CD4-positive, CD25-positive, alpha-beta regulatory T cell (primary cell): ENCODE results near the gene CSNK1E. TPM values are rescaled to one million over a fixed set of nuclear protein-coding genes. Genes with fewer than 3 reads are reported as not detected.

Experiments
- ATAC-seq, 2 donors: fragments of 150-1000 bp; cut with Tn5 transposase; one replicate each; pipeline ENCODE4 v1.10.0; 2021; ENCODE audit warnings: low read depth in 2 of 2, moderate number of reproducible peaks in 2 of 2, moderate library complexity in 1 of 2
- DNase-seq, 3 donors: peaks; one replicate each; pipeline versions ENCODE4 v3.0.0 to v3.0.0-alpha.2; 2012 to 2022; ENCODE audit warnings: mixed read lengths in 1 of 3
- H3K27ac ChIP-seq: one replicate; pipeline ENCODE4 v1.7.0; 2013; ENCODE audit warnings: mild to moderate bottlenecking, low read length; ENCODE audit not compliant: insufficient read depth, poor library complexity, severe bottlenecking
- H3K27me3 ChIP-seq: one replicate; pipeline ENCODE4 v1.7.0; 2013; ENCODE audit warnings: low read length; ENCODE audit not compliant: control insufficient read depth, insufficient read depth
- H3K36me3 ChIP-seq: one replicate; pipeline ENCODE4 v1.7.0; 2013; ENCODE audit warnings: mild to moderate bottlenecking, low read length, moderate library complexity; ENCODE audit not compliant: control insufficient read depth, insufficient read depth
- H3K4me1 ChIP-seq: 2 replicates; pipeline ENCODE4 v1.7.0; 2013; ENCODE audit warnings: mild to moderate bottlenecking, low read length; ENCODE audit not compliant: insufficient read depth, control insufficient read depth, poor library complexity, severe bottlenecking
- H3K4me3 ChIP-seq: one replicate; pipeline ENCODE4 v1.7.0; 2013; ENCODE audit warnings: low read depth, mild to moderate bottlenecking, low read length, moderate library complexity
- H3K9me3 ChIP-seq, 2 experiments: 1 replicate in 1 of 2; 2 replicates in 1 of 2; pipeline ENCODE4 v1.7.0; 2013; ENCODE audit warnings: low read length in 2 of 2, mild to moderate bottlenecking in 1 of 2, moderate library complexity in 1 of 2; ENCODE audit not compliant: control insufficient read depth in 2 of 2
- H3K27ac Mint-ChIP-seq, 3 donors: one replicate each; pipeline ENCODE4 v1.8.0; 2020 to 2022; ENCODE audit warnings: mild to moderate bottlenecking in 3 of 3, mixed read lengths in 3 of 3, moderate library complexity in 2 of 3
- H3K27me3 Mint-ChIP-seq: one replicate; pipeline ENCODE4 v1.8.0; 2022; ENCODE audit warnings: mild to moderate bottlenecking, mixed read lengths
- H3K36me3 Mint-ChIP-seq: one replicate; pipeline ENCODE4 v1.8.0; 2020; ENCODE audit warnings: mixed read lengths
- H3K4me1 Mint-ChIP-seq, 4 donors: one replicate each; pipeline ENCODE4 v1.8.0; 2020 to 2022; ENCODE audit warnings: mixed read lengths in 4 of 4, mild to moderate bottlenecking in 1 of 4
- H3K4me3 Mint-ChIP-seq, 4 donors: one replicate each; pipeline ENCODE4 v1.8.0; 2020 to 2022; ENCODE audit warnings: mild to moderate bottlenecking in 4 of 4, mixed read lengths in 4 of 4, moderate library complexity in 3 of 4
- H3K9me3 Mint-ChIP-seq, 7 donors: one replicate each; pipeline ENCODE4 v1.8.0; 2020 to 2022; ENCODE audit warnings: mixed read lengths in 7 of 7, mild to moderate bottlenecking in 3 of 7, moderate library complexity in 2 of 7
- polyA plus RNA-seq, 4 donors: library from polyadenylated mRNA; unstranded; fragments of 300-500 nt; fragmentation: Illumina TruSeq; gene quantifications; one replicate each; pipeline ENCODE4 v1.2.3, GENCODE V29; 2021
- total RNA-seq: library from RNA; stranded (reverse); gene quantifications from one replicate; pipeline ENCODE4 v1.2.3, GENCODE V29; 2022

Gene CSNK1E
- total and polyA plus RNA-seq, 5 donors from 2014 or later: 7.4 to 154 (median 10.8) TPM

DNA sequence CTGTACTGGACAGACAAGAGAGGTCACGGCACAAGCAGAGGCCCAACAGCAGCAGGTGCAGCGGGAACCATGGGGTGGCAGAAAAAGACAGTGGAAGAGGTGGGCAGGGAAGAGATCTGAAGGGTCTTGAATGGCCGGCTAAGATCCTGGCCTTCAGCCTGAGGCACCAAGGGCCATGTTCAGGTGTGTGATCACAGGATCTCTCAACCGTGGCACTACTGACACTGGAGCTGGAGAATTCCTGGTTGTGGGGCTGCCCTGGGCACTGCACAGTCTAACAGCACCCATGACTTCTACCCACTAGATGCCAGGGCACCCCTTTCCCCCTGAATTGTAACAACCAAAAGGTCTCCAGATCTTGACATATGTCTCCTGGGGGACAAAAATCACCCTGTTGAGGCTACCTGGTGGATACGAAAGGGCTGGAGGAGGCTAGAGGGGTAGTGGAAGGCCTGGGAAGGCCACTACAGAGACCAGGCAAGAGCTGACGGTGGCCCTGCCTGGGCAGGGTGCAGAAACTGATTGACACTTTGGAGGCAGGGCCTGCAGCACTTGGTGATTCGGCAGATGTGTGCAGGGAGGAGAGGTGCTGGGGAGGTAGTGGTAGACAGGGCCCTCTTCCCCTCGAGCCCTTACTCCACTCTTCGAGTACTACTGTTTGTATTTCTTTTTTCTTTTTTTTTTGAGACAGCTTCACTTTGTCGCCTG, 8.3 kb downstream of the CSNK1E start:
- ATAC-seq (no peak), DNase-seq (no peak)
- Histone ChIP-seq H3K36me3 (peaks cover 11% of the 10 kb centered on the region), H3K27me3 (no peaks in the 10 kb centered on the region), H3K4me3 (no peak overlapping the region), H3K4me1 (peaks cover 28% of the 10 kb centered on the region), H3K27ac (no peak overlapping the region), H3K9me3 (no peaks in the 10 kb centered on the region)
- H3K36me3 Mint-ChIP-seq: peaks cover 7% of the 10 kb centered on the region
- H3K4me1 Mint-ChIP-seq: peaks cover 15 to 77% (median 39%) of the 10 kb centered on the region in 4 donors
- peak overlapping the region in 1 of 4 donors; percentile 15 for H3K4me3 Mint-ChIP-seq
- H3K27me3 Mint-ChIP-seq: no peaks in the 10 kb centered on the region
- H3K9me3 Mint-ChIP-seq: no peaks in the 10 kb centered on the region
- H3K27ac Mint-ChIP-seq: peak overlapping the region; percentile 42 to 93 (median 73)

DNA sequence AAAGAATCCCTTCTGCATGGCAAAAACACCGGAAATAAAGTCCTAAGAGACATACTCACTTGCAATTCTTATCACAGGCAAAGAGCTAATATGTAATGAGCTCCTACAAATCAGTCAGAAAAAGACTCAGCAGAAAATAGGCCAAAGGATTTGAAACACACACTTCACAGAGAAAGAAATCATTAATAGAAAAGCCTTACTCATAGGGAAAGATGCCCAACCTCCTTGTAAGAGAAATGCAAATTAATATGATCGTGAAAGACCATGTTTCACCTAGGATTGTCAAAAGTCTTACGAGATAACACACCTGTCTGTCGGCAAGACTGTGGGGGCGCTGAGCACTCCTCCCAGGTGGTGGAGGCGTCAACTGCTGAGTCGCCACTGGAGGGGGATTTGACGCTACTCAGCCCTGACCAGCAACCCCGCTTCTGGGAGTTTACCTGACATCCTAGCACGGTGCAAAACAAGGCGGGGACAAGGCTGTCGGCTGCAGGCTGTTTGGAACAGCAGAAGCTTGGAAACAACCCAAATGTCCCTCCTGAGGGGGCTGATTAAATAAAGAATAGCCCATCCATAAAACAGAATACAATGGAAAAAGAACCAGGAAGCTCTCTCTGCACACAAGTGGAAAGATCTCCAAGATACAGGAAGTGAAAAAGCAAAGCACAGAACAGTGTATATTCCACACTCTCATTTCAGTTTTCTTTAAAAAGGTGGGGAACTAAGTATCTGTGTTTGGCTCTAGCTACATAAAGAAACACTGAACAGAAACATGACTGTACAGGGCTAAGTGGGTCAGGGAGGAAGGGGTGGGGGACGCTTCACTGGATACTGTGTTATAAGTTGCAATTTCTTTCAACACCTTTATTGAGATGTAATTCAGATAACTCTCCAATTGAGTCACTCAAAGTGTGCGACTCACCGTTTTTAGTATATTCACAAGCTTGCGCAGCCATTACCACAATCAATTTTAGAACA, 11.5 kb downstream of the CSNK1E start:
- H3K4me3 Mint-ChIP-seq: peak overlapping the region; percentile 72 to 85 (median 77)
- no peaks in the 10 kb centered on the region for H3K9me3 Mint-ChIP-seq
- DNase-seq: peak in 2 of 3 donors; percentile 26 to 41
- Histone ChIP-seq H3K4me3 (peak overlapping the region; percentile 66), H3K27me3 (no peaks in the 10 kb centered on the region), H3K9me3 (no peaks in the 10 kb centered on the region), H3K36me3 (peaks cover 16% of the 10 kb centered on the region), H3K27ac (no peak overlapping the region), H3K4me1 (peaks cover 10% of the 10 kb centered on the region)
- H3K36me3 Mint-ChIP-seq: peaks cover 13% of the 10 kb centered on the region
- no peaks in the 10 kb centered on the region for H3K27me3 Mint-ChIP-seq
- H3K27ac Mint-ChIP-seq: peak overlapping the region; percentile 35 to 79 (median 42)
- peaks cover 11 to 46% (median 26%) of the 10 kb centered on the region in 4 donors for H3K4me1 Mint-ChIP-seq
- peak; percentile 59 to 64 for ATAC-seq

GRCh38 chr22:38304526-38304925, 12.7 kb downstream of the CSNK1E start:
- no peaks in the 10 kb centered on the region for H3K27me3 Mint-ChIP-seq
- no peak overlapping the region for H3K27ac ChIP-seq
- H3K4me1 ChIP-seq: peaks cover 10% of the 10 kb centered on the region
- H3K4me3 Mint-ChIP-seq: no peak overlapping the region
- H3K9me3 Mint-ChIP-seq: no peaks in the 10 kb centered on the region
- H3K36me3 Mint-ChIP-seq: peaks cover 19% of the 10 kb centered on the region
- no peak overlapping the region for H3K4me3 ChIP-seq
- H3K27ac Mint-ChIP-seq: peak overlapping the region in 1 of 3 donors; percentile 21
- ATAC-seq (no peak), DNase-seq (no peak)
- H3K27me3 ChIP-seq: no peaks in the 10 kb centered on the region
- no peaks in the 10 kb centered on the region for H3K9me3 ChIP-seq
- peaks cover 21% of the 10 kb centered on the region for H3K36me3 ChIP-seq
- H3K4me1 Mint-ChIP-seq: peaks cover 11 to 36% (median 24%) of the 10 kb centered on the region in 4 donors

DNA sequence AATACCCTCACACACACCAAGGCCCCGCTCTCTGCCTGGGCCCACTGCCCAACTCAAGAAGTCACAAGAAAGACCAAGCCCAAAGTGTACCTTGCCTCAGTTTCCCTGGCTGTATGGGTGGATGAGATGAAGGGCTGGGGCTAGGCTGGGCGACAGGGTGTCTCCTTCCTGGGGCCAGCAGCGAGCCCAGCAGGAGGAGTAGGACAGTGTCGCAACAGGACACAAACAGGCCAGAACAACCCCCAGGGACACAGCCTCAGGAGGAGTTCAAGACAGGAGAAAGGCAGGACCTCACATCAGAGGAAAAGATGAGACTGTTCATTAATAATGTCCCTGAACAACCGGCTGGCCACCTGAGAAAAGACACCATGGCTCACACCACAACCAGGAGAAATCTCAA, 13.3 kb downstream of the CSNK1E start:
- Mint-ChIP-seq H3K36me3 (peaks cover 21% of the 10 kb centered on the region), H3K9me3 (no peaks in the 10 kb centered on the region), H3K4me1 (peaks cover 11 to 34% (median 23%) of the 10 kb centered on the region in 4 donors), H3K27me3 (no peaks in the 10 kb centered on the region), H3K27ac (peak overlapping the region in 2 of 3 donors; percentile 21 to 62), H3K4me3 (no peak overlapping the region)
- no peaks in the 10 kb centered on the region for H3K27me3 ChIP-seq
- peaks cover 26% of the 10 kb centered on the region for H3K36me3 ChIP-seq
- H3K4me3 ChIP-seq: no peak overlapping the region
- no peak for DNase-seq
- no peaks in the 10 kb centered on the region for H3K9me3 ChIP-seq
- no peak overlapping the region for H3K27ac ChIP-seq
- H3K4me1 ChIP-seq: peaks cover 10% of the 10 kb centered on the region
- no peak for ATAC-seq

DNA sequence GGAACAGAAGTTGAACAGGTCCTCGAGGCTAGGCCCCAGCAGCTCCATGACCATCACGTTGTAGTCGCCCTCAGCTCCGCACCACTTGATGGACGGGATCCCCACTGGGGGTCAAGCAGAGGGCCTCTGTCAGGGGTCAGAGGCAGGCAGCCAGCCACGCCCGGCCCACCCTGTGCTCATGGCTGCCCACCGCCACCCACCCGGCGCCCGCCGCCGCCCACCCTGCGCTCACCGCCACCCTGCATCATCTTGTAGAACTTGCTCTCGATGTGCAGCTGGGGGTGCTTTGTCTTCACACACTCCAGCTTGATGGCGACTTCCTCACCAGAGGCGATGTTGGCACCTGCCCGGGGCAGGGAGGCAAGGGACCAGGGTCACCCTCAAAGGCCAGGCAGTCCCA, 14.3 kb downstream of the CSNK1E start:
- peaks cover 26% of the 10 kb centered on the region for H3K36me3 Mint-ChIP-seq

DNA sequence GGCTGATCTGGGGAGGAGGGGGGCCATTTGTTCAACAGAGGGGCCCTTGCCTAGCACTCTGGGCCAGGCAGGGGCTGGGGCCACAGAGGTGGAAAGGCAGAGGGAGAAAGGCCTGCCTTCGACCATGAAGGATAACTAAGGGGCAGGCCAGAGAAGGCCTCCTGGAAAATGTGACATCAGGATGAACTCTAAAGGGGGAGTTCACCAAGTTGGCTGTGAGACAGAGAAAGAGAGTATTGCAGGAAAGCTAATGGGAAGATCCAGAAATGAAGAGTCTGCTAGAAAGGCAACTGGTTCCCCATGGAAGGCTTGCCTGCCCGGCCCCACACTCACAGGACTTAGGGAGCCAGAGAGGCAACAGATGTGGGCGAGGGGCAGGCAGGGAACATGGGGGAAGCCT, 16.3 kb downstream of the CSNK1E start:
- H3K27me3 ChIP-seq: no peaks in the 10 kb centered on the region
- Mint-ChIP-seq H3K4me3 (no peak overlapping the region), H3K36me3 (peaks cover 26% of the 10 kb centered on the region), H3K27me3 (no peaks in the 10 kb centered on the region), H3K9me3 (no peaks in the 10 kb centered on the region), H3K27ac (peak overlapping the region in 2 of 3 donors; percentile 52 to 80), H3K4me1 (peaks cover 8 to 9% (median 8%) of the 10 kb centered on the region in 4 donors)
- no peak for ATAC-seq
- no peak overlapping the region for H3K27ac ChIP-seq
- peaks cover 9% of the 10 kb centered on the region for H3K4me1 ChIP-seq
- H3K4me3 ChIP-seq: no peak overlapping the region
- H3K9me3 ChIP-seq: no peaks in the 10 kb centered on the region
- DNase-seq: no peak
- peaks cover 50% of the 10 kb centered on the region for H3K36me3 ChIP-seq

More for the DNA sequence above, 14.3 kb downstream of the CSNK1E start:
- Histone ChIP-seq H3K27me3 (no peaks in the 10 kb centered on the region), H3K4me1 (peaks cover 10% of the 10 kb centered on the region), H3K4me3 (no peak overlapping the region), H3K9me3 (no peaks in the 10 kb centered on the region), H3K27ac (no peak overlapping the region), H3K36me3 (peaks cover 33% of the 10 kb centered on the region)
- Mint-ChIP-seq H3K9me3 (no peaks in the 10 kb centered on the region), H3K27ac (no peak overlapping the region), H3K27me3 (no peaks in the 10 kb centered on the region), H3K4me1 (peaks cover 11 to 24% (median 17%) of the 10 kb centered on the region in 4 donors), H3K4me3 (no peak overlapping the region)
- no peak for ATAC-seq
- no peak for DNase-seq

DNA sequence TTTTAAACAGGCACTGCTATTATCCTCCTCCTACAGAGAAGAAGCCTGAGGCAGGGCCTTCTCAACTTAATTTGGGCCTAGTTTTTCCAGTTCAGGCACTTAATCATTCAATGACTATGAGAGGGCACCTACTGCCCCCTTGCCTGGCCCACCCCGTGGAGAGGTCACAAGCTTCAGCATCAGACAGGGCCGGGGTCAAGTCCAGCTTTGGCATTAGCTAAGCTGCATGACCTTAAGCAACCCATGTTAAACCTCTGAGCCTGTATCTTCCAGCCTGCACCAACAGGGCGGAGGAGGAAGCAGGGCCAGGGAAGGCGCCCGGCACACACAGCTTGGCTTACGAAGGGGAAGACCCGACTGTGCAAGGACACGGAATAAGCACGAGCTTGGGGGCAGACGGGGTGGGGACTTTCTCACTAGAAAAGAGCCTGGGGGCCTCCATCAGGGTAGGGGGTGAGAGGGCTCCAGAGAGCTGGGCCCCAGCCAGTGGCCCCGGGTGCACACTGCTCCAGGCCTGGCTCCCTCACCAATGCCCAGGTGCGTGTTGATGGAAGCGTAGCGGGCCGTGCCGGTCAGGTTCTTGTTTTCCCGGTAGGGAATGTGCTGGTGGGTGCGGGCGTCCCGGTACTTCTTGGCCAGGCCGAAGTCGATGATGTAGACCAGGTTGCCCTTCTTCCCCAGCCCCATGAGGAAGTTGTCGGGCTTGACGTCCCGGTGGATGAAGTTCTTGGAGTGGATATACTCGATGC, 16.9 kb downstream of the CSNK1E start:
- H3K36me3 Mint-ChIP-seq: peaks cover 24% of the 10 kb centered on the region
- ATAC-seq (no peak), DNase-seq (no peak)
- no peak overlapping the region for H3K27ac ChIP-seq
- H3K4me3 Mint-ChIP-seq: peak overlapping the region in 1 of 4 donors; percentile 51
- H3K9me3 Mint-ChIP-seq: no peaks in the 10 kb centered on the region
- no peak overlapping the region for H3K4me3 ChIP-seq
- peaks cover 50% of the 10 kb centered on the region for H3K36me3 ChIP-seq
- no peaks in the 10 kb centered on the region for H3K27me3 ChIP-seq
- peaks cover 3 to 4% (median 3%) of the 10 kb centered on the region in 4 donors for H3K4me1 Mint-ChIP-seq
- no peaks in the 10 kb centered on the region for H3K27me3 Mint-ChIP-seq
- peaks cover 3% of the 10 kb centered on the region for H3K4me1 ChIP-seq
- H3K9me3 ChIP-seq: no peaks in the 10 kb centered on the region
- peak overlapping the region in 1 of 3 donors; percentile 59 for H3K27ac Mint-ChIP-seq
